Superior temporal gyrus (tissue), 1 donor: ENCODE results near the gene TBCE.
A peak's percentile ranks its signal among the peaks of the same experiment; 100 is the strongest.

Experiments
- DNase-seq: peaks from one replicate; pipeline ENCODE4 v3.0.0-alpha.2; 2016; ENCODE audit errors: extremely low spot score

The TBCE gene

GRCh38 chr1:235409042-235409820 lies 42.0 kb downstream of the TBCE start:
- no peak for DNase-seq

DNA sequence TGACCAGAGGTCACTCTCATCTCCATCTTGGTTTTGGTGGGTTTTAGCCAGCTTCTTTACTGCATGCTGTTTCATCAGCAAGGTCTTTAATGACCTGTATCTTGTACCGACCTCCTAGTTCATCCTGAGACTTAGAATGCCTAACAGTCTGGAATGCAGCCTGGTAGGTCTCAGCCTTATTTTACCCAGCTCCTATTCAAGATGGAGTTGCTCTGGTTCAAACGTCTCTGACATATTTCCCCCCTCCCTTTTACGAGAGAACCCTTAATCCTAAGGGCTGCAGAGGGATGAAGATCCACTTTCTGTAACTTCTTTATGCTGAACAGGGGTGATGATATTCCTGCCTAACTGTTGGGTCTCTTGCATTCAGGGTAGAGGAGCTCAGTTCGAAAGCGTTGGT lies 43.2 kb downstream of the TBCE start:
- no peak for DNase-seq

DNA sequence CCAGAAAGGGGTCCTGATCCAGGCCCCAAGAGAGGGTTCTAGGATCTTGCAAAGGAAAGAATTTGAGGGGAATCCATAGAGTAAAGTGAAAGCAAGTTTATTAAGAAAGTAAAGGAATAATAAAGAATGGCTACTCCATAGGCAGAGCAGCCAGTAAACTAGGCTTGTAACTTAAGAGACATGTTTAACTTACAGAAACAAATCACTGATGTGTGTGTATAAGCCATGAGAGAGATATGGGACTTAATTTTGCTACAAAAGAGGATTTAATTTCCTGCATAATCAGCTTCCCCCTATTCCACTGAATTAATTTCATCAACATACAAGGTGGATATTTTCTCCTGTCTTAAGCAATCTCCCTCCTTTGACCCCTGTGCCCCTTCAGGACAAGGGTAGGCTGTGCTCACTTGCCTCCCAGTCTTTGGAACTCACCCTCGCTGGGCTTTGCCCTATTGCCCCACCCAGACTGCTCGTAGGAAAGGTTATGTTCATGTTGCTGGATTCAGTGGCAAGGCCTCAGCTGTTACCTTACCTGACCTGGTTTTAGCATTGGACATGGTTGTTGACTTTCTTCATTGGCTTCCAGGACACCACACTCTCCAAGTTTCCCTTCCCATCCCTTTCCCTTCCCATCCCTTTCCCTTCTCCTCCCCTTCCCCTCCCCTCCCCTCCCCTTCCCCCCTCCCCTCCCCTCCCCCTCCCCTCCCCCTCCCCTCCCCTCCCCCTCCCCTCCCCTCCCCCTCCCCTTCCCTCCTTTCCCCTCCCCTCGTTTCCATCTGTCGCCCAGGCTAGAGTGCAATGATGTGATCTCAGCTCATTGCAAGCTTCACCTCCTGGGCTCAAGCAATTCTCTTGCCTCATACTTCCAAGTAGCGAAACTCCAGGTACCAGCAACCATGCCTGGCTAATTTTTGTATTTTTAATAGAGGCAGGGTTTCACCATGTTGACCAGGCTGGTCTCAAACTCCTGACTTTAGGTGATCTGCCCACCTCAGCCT lies 44.6 kb downstream of the TBCE start:
- DNase-seq = no peak

GRCh38 chr1:235415008-235415904 lies 48.0 kb downstream of the TBCE start:
- peak; percentile 73 for DNase-seq

- no peak for DNase-seq
These were observed 49.4 kb downstream of the TBCE start for GRCh38 chr1:235416662-235417049.

DNA sequence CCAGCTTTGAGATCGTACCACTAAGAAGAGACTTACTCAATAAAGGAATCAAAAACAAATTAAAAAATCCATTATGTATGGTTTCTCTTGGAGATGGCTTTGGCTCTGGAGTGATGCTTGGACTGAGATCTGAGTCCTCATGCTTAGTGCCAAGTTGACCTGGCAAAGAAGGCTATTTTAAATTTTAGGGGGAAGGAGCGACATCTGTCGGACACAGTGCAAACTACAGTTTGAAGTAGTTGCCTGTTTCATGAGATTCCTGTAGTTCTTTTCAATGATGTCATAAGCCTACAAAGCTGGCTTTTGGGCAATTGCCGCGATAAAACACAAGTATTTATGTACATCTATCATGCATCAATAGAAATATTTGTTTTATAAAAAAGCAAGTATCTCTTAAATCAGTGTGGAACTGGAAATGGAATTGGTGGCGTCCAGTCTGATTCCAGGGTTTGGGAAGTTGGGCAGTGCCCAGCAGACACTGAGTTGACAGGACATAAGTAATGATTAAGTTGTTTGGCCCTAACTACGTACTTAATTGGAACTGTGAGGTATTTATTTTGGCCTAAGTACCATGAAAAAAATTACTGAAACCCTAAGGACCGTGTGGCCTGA lies 50.0 kb downstream of the TBCE start:
- peak; percentile 92 for DNase-seq

GRCh38 chr1:235421751-235422150 lies 54.5 kb downstream of the TBCE start:
- no peak for DNase-seq

GRCh38 chr1:235423214-235423652 lies 56.0 kb downstream of the TBCE start:
- no peak for DNase-seq

- DNase-seq = peak; percentile 31
These were observed 56.9 kb downstream of the TBCE start for GRCh38 chr1:235424092-235424491.

- no peak for DNase-seq
These were observed 58.1 kb downstream of the TBCE start for GRCh38 chr1:235425357-235425756.

GRCh38 chr1:235426143-235426542 lies 58.9 kb downstream of the TBCE start:
- DNase-seq = no peak

GRCh38 chr1:235426680-235427079 lies 59.5 kb downstream of the TBCE start:
- DNase-seq = no peak

GRCh38 chr1:235427447-235427846 lies 60.2 kb downstream of the TBCE start:
- no peak for DNase-seq

GRCh38 chr1:235429143-235429542 lies 61.9 kb downstream of the TBCE start:
- no peak for DNase-seq

DNA sequence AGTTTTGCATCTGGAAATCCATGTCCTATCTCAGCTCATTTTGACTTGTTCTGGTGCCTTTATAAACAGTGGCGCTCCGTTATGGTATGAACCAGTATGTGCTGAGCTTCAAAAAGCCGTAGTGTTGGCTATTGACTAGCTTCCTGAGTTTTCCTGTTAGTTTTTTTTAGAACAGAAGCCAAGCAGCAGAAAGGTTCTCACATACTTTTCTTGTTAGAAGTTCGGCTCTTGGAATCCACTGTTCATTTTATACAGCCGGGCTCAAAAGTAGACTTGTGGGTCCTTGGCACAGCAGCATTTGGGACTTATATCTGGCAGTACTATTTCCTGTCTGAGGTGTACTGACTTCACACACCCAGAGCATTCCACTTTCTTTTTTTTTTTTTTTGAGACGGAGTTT lies 63.8 kb downstream of the TBCE start:
- DNase-seq = no peak

DNA sequence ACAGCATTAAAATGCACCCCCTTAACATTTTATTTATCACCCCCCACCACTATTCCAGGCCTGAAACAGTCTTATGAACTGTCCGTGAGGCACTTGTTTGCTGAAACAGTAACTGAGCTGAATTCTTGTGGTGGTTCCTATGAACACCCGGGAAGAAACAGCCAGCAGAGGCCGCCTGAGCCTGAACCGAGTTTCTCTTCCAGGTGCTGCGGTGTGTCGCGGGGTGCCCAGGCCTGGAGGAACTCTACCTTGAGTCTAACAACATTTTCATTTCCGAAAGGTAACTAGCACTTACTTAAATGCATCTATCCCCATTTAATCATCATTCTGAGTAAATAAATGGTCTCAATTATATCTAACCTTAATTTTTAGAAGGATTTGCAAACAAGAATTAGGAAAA lies 66.8 kb downstream of the TBCE start:
- DNase-seq = no peak

- DNase-seq = no peak
These were observed 74.0 kb downstream of the TBCE start for GRCh38 chr1:235441159-235441685.

DNA sequence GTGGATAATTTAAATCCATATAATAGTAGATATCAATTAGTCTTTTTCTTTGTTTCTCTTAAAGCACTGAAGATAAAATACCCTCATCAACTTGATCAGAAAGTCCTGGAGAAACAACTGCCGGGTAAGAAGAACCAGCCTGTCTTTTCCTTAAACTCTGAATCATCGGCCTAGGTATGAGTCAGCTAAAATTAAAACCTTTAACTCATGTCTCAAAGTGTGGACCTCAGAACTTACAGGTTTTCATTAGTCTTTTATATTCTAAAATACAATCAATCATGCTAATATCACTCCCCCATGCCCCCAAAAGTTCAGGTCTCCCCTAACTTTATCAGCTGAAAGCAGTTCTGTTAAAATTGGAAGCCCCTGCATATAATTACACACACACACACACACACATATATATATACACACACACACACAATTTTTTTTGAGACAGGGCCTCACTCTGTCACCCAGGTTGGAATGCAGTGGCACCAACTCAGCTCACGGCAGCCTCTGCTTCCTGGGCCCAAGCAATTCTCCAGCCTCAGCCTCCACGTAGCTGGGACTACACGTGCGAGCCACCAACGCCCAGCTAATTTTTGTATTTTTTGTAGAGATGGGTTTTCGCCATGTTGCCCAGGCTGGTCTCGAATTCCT lies 75.7 kb downstream of the TBCE start:
- DNase-seq = no peak

GRCh38 chr1:235448616-235449015 lies 81.4 kb downstream of the TBCE start:
- DNase-seq = no peak

GRCh38 chr1:235450433-235450832 lies 83.2 kb downstream of the TBCE start:
- no peak for DNase-seq
